ENCODE data around the gene QRFP. TPM values are rescaled to one million over a fixed set of nuclear protein-coding genes. Genes with fewer than 3 reads are reported as not detected.

The QRFP gene
- total RNA-seq, 1 experiment from 2014 or later: not detected

- Histone ChIP-seq H2BK15ac (ENCODE audit: low read depth, low read length) (no peak overlapping the region), H3K23ac (ENCODE audit: insufficient read length, low read depth, low read length) (no peak overlapping the region), H4K91ac (ENCODE audit: insufficient read length, low read depth, low read length) (no peak overlapping the region), H4K8ac (replicated peaks; ENCODE audit: insufficient read length, low read depth, low read length) (no peak overlapping the region), H4K20me1 (ENCODE audit: control insufficient read depth, insufficient read depth, insufficient read length) (no peaks in the 10 kb centered on the region), H3K4me1 (ENCODE audit: insufficient read depth, low read length) (no peaks in the 10 kb centered on the region), H2BK20ac (ENCODE audit: low read depth, low read length, poor library complexity, severe bottlenecking) (no peak overlapping the region), H3K27me3 (ENCODE audit: insufficient read depth, low read length) (no peaks in the 10 kb centered on the region), H3K4me2 (ENCODE audit: insufficient read depth, insufficient read length, low read length) (no peak overlapping the region), H2BK120ac (ENCODE audit: low read depth, low read length, poor library complexity, severe bottlenecking) (no peak overlapping the region), H3K18ac (ENCODE audit: insufficient read length, low read depth, low read length) (no peak overlapping the region), H3K56ac (ENCODE audit: insufficient read length, low read depth, low read length) (no peak overlapping the region), H2BK5ac (ENCODE audit: insufficient read length, low read length) (no peak overlapping the region), H3K14ac (ENCODE audit: insufficient read depth, low read length) (no peak overlapping the region), H3K27ac (ENCODE audit: insufficient read length, low read depth, low read length) (no peak overlapping the region), H2AFZ (ENCODE audit: low read length) (no peak overlapping the region), H3K9ac (ENCODE audit: extremely low read depth, insufficient read length, low read length) (no peak overlapping the region), H3K9me3 (ENCODE audit: control insufficient read depth, low read depth, low read length) (no peaks in the 10 kb centered on the region), H3K79me1 (ENCODE audit: insufficient read depth, low read depth, low read length, poor library complexity, severe bottlenecking) (no peaks in the 10 kb centered on the region), H3K79me2 (ENCODE audit: insufficient read depth, low read length) (no peaks in the 10 kb centered on the region), H2BK12ac (ENCODE audit: insufficient read length, low read depth, low read length) (no peak overlapping the region), H2AK5ac (ENCODE audit: insufficient read length, low read length) (no peak overlapping the region), H3K23me2 (ENCODE audit: insufficient read length, low read depth, low read length, poor library complexity, severe bottlenecking) (no peaks in the 10 kb centered on the region), H4K5ac (ENCODE audit: insufficient read length, low read depth, low read length) (no peak overlapping the region), H3K4ac (ENCODE audit: low read depth, low read length) (no peak overlapping the region), H3T11ph (ENCODE audit: low read length) (no peak overlapping the region)
- DNase-seq: no peak
- Mint-ChIP-seq H3K4me3 (no peak overlapping the region; a peak in 1 of 5 replicates), H3K27ac (peak overlapping the region in 1 of 3 experiments; percentile 74; a peak in 1 of 7 replicates), H3K36me3 (ENCODE audit: insufficient read depth in 1 of 3, low read depth in 3 of 3) (no peaks in the 10 kb centered on the region; a peak in 1 of 7 replicates), H3K9me3 (no peaks in the 10 kb centered on the region), H3K27me3 (ENCODE audit: low read depth) (peaks cover 3% of the 10 kb centered on the region; the same call in 1 of the 2 replicates), H3K4me1 (peaks cover 0 to 24% of the 10 kb centered on the region in 2 experiments; a peak in 2 of 4 replicates)
- TF ChIP-seq CTCF (conservative IDR thresholded peaks at IDR 0.05): no peak
- WGBS (ENCODE audit: extremely low coverage, insufficient read length, low lambda C conversion rate): no CpG with 5 or more reads among the region's 48 CpGs
Observed at GRCh38 chr9:130904070-130905044, 7.7 kb upstream of the QRFP start.
